H9 (cell line): ENCODE results near the gene PRRC2B. TPM values are rescaled to one million over a fixed set of nuclear protein-coding genes. Genes with fewer than 3 reads are reported as not detected.

Source experiments
- DNase-seq: peaks from one replicate; pipeline ENCODE4 v3.0.0-alpha.2; 2017
- H2AFZ ChIP-seq: one replicate; pipeline ENCODE4 v1.6.1; 2013; ENCODE audit warnings: mild to moderate bottlenecking, low read length, control low read depth, moderate library complexity
- H2AK5ac ChIP-seq: 2 replicates; pipeline ENCODE4 v1.6.1; 2013; ENCODE audit warnings: low read length, control low read depth, mixed read lengths; ENCODE audit not compliant: insufficient read length
- H2BK120ac ChIP-seq: one replicate; pipeline ENCODE4 v1.6.1; 2013; ENCODE audit warnings: low read depth, mild to moderate bottlenecking, low read length, control low read depth, inconsistent platforms; ENCODE audit not compliant: poor library complexity, severe bottlenecking
- H2BK12ac ChIP-seq: 2 replicates; pipeline ENCODE4 v1.6.1; 2013; ENCODE audit warnings: low read length, control low read depth, mixed read lengths, low read depth; ENCODE audit not compliant: insufficient read length
- H2BK15ac ChIP-seq: 2 replicates; pipeline ENCODE4 v1.6.1; 2013; ENCODE audit warnings: low read depth, low read length, control low read depth
- H2BK20ac ChIP-seq: one replicate; pipeline ENCODE4 v1.6.1; 2013; ENCODE audit warnings: low read depth, mild to moderate bottlenecking, low read length, control low read depth, inconsistent platforms; ENCODE audit not compliant: poor library complexity, severe bottlenecking
- H2BK5ac ChIP-seq: 2 replicates; pipeline ENCODE4 v1.6.1; 2013; ENCODE audit warnings: low read length, control low read depth, mixed read lengths; ENCODE audit not compliant: insufficient read length
- H3K14ac ChIP-seq: 2 replicates; pipeline ENCODE4 v1.6.1; 2013; ENCODE audit warnings: low read length, control low read depth; ENCODE audit not compliant: insufficient read depth
- H3K18ac ChIP-seq: 2 replicates; pipeline ENCODE4 v1.6.1; 2013; ENCODE audit warnings: low read depth, mild to moderate bottlenecking, mixed read lengths, low read length, control low read depth; ENCODE audit not compliant: insufficient read length
- H3K23ac ChIP-seq: 2 replicates; pipeline ENCODE4 v1.6.1; 2013; ENCODE audit warnings: low read length, control low read depth, mixed read lengths, low read depth; ENCODE audit not compliant: insufficient read length
- H3K23me2 ChIP-seq: 2 replicates; pipeline ENCODE4 v1.6.1; 2013; ENCODE audit warnings: low read depth, mild to moderate bottlenecking, mixed read lengths, low read length, control low read depth; ENCODE audit not compliant: insufficient read length, poor library complexity, severe bottlenecking
- H3K27ac ChIP-seq: 2 replicates; pipeline ENCODE4 v1.5.1; 2013; ENCODE audit warnings: low read length, control low read depth, mixed read lengths, low read depth; ENCODE audit not compliant: insufficient read length
- H3K27me3 ChIP-seq: 2 replicates; pipeline ENCODE4 v1.6.1; 2013; ENCODE audit warnings: low read length, control low read depth, inconsistent platforms; ENCODE audit not compliant: insufficient read depth
- H3K4ac ChIP-seq: 2 replicates; pipeline ENCODE4 v1.6.1; 2013; ENCODE audit warnings: low read depth, mild to moderate bottlenecking, control low read depth, inconsistent platforms, low read length, moderate library complexity
- H3K4me1 ChIP-seq: 2 replicates; pipeline ENCODE4 v1.6.1; 2013; ENCODE audit warnings: low read length, control low read depth, inconsistent platforms; ENCODE audit not compliant: insufficient read depth
- H3K4me2 ChIP-seq: 2 replicates; pipeline ENCODE4 v1.6.1; 2013; ENCODE audit warnings: low read length, control low read depth, mixed read lengths; ENCODE audit not compliant: insufficient read length, insufficient read depth
- H3K56ac ChIP-seq: 2 replicates; pipeline ENCODE4 v1.6.1; 2013; ENCODE audit warnings: low read depth, mild to moderate bottlenecking, mixed read lengths, low read length, control low read depth; ENCODE audit not compliant: insufficient read length
- H3K79me1 ChIP-seq: 2 replicates; pipeline ENCODE4 v1.6.1; 2013; ENCODE audit warnings: low read depth, mild to moderate bottlenecking, moderate library complexity, low read length, control low read depth, inconsistent platforms; ENCODE audit not compliant: insufficient read depth, poor library complexity, severe bottlenecking
- H3K79me2 ChIP-seq: 2 replicates; pipeline ENCODE4 v1.6.1; 2013; ENCODE audit warnings: low read length, control low read depth, inconsistent platforms; ENCODE audit not compliant: insufficient read depth
- H3K9ac ChIP-seq: 2 replicates; pipeline ENCODE4 v1.6.1; 2013; ENCODE audit warnings: low read length, control low read depth, mixed read lengths; ENCODE audit not compliant: insufficient read length; ENCODE audit errors: extremely low read depth
- H3K9me3 ChIP-seq: one replicate; pipeline ENCODE4 v1.6.1; 2013; ENCODE audit warnings: low read depth, low read length, inconsistent platforms; ENCODE audit not compliant: control insufficient read depth
- H3T11ph ChIP-seq: one replicate; pipeline ENCODE4 v1.6.1; 2013; ENCODE audit warnings: mild to moderate bottlenecking, low read length, control low read depth, inconsistent platforms
- H4K20me1 ChIP-seq: one replicate; pipeline ENCODE4 v1.6.1; 2013; ENCODE audit not compliant: control insufficient read depth, insufficient read length, insufficient read depth
- H4K5ac ChIP-seq: 2 replicates; pipeline ENCODE4 v1.6.1; 2013; ENCODE audit warnings: low read depth, mild to moderate bottlenecking, mixed read lengths, low read length, control low read depth; ENCODE audit not compliant: insufficient read length
- H4K8ac ChIP-seq: replicated peaks from 2 replicates; pipeline ENCODE4 v1.6.1; 2013; ENCODE audit warnings: low read length, control low read depth, mixed read lengths, low read depth; ENCODE audit not compliant: insufficient read length
- H4K91ac ChIP-seq: 2 replicates; pipeline ENCODE4 v1.6.1; 2013; ENCODE audit warnings: low read depth, mild to moderate bottlenecking, moderate library complexity, mixed read lengths, low read length, control low read depth; ENCODE audit not compliant: insufficient read length
- H3K27ac Mint-ChIP-seq, 3 experiments: 2 replicates in 2 of 3; 3 replicates in 1 of 3; pipeline ENCODE4 v1.8.0; 2020 to 2021; ENCODE audit warnings: mixed read lengths in 3 of 3, mild to moderate bottlenecking in 1 of 3, moderate library complexity in 1 of 3
- H3K27me3 Mint-ChIP-seq: 2 replicates; pipeline ENCODE4 v1.8.0; 2021; ENCODE audit warnings: low read depth, mild to moderate bottlenecking, moderate library complexity, mixed read lengths
- H3K36me3 Mint-ChIP-seq, 3 experiments: 2 replicates in 2 of 3; 3 replicates in 1 of 3; pipeline ENCODE4 v1.8.0; 2020 to 2021; ENCODE audit warnings: low read depth in 3 of 3, mixed read lengths in 3 of 3; ENCODE audit not compliant: insufficient read depth in 1 of 3
- H3K4me1 Mint-ChIP-seq, 2 experiments: 2 replicates each; pipeline ENCODE4 v1.8.0; 2020; ENCODE audit warnings: mixed read lengths in 2 of 2
- H3K4me3 Mint-ChIP-seq, 2 experiments: 2 replicates in 1 of 2; 3 replicates in 1 of 2; pipeline ENCODE4 v1.8.0; 2020 to 2021; ENCODE audit warnings: mild to moderate bottlenecking in 2 of 2, mixed read lengths in 2 of 2, moderate library complexity in 1 of 2
- H3K9me3 Mint-ChIP-seq, 2 experiments: 2 replicates in 1 of 2; 3 replicates in 1 of 2; pipeline ENCODE4 v1.8.0; 2020; ENCODE audit warnings: mild to moderate bottlenecking in 2 of 2, mixed read lengths in 2 of 2, moderate library complexity in 1 of 2
- CTCF ChIP-seq: fragments of 200-600 bp; sonication (generic); conservative IDR thresholded peaks from 3 replicates; pipeline ENCODE4 v1.8.0; 2021; ENCODE audit warnings: antibody characterized with exemption, mild to moderate bottlenecking
- WGBS: extraction: QIAGEN DNeasy Blood & Tissue Kit; methylation state at CpG from one replicate; pipeline ENCODE4 v1.1.7; 2013; ENCODE audit warnings: missing lambda C conversion rate, low lambda C conversion rate, mixed read lengths; ENCODE audit not compliant: insufficient read length; ENCODE audit errors: extremely low coverage; 5-methylcytosine and 5-hydroxymethylcytosine counted together
- total RNA-seq: library from RNA; stranded (reverse); gene quantifications from 2 replicates; pipeline ENCODE4 v1.2.1, GENCODE V29; 2021

PRRC2B gene
- total RNA-seq, 1 experiment from 2014 or later = 251 TPM

- Histone ChIP-seq H3K9ac (peak overlapping the region; percentile 42), H3K4ac (no peak overlapping the region), H4K91ac (no peak overlapping the region), H3K79me2 (peaks cover 87% of the 10 kb centered on the region), H3K4me1 (peaks cover 27% of the 10 kb centered on the region; the same call in 1 of the 2 replicates), H3K27ac (no peak overlapping the region), H2AK5ac (no peak overlapping the region), H3T11ph (no peak overlapping the region), H3K9me3 (no peaks in the 10 kb centered on the region), H3K4me2 (no peak overlapping the region), H3K23me2 (no peaks in the 10 kb centered on the region), H2BK5ac (no peak overlapping the region), H4K20me1 (peaks cover 2% of the 10 kb centered on the region), H2BK12ac (no peak overlapping the region), H2BK15ac (no peak overlapping the region), H3K27me3 (no peaks in the 10 kb centered on the region), H2AFZ (no peak overlapping the region), H4K8ac (no peak overlapping the region), H3K14ac (no peak overlapping the region), H3K18ac (no peak overlapping the region), H3K56ac (no peak overlapping the region), H4K5ac (no peak overlapping the region), H2BK120ac (no peak overlapping the region), H2BK20ac (no peak overlapping the region), H3K23ac (no peak overlapping the region), H3K79me1 (no peaks in the 10 kb centered on the region)
- no CpG with 5 or more reads among the region's 7 CpGs for WGBS
- TF ChIP-seq CTCF = no peak
- Mint-ChIP-seq H3K4me1 (peaks cover 76 to 82% of the 10 kb centered on the region in 2 experiments), H3K36me3 (peaks cover 12 to 50% (median 49%) of the 10 kb centered on the region in 3 experiments), H3K27me3 (no peaks in the 10 kb centered on the region), H3K4me3 (no peak overlapping the region), H3K27ac (peak overlapping the region; percentile 53 to 91 (median 72); a peak in 6 of 7 replicates), H3K9me3 (peaks cover 9% of the 10 kb centered on the region in 2 experiments)
- DNase-seq = peak; percentile 56
These were observed 24.5 kb downstream of the PRRC2B start for GRCh38 chr9:131418143-131419025.
